HG03135 (cell line): Measurements from ENCODE around the gene UBE2I.

Source experiments
- ATAC-seq: cut with Tn5 transposase; IDR thresholded peaks from one replicate; pipeline ENCODE4 v1.9.1; 2021; ENCODE audit warnings: mild to moderate bottlenecking, moderate library complexity; ENCODE audit not compliant: unreplicated experiment

UBE2I gene

DNA sequence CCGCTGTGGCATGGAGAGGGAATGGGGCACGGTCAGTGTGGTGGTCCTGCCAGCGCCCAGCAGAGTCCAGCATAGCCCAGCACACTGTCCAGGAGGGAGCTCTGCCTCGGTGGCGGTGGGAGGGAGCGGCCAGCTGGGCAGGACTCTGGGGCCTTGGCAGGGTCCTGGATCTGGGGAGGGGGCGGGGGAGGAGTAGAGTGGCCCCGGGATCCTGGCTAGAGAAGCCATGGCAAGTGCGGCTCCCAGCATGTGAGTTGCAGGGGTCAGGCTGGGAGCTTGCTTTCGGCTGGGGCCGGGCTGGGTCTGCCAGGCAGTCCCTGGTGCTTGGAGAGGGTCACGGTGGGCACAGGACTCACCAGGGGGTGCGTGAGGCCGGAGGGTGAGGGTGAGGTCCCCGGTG, 46.2 kb downstream of the UBE2I start:
- no peak for ATAC-seq

DNA sequence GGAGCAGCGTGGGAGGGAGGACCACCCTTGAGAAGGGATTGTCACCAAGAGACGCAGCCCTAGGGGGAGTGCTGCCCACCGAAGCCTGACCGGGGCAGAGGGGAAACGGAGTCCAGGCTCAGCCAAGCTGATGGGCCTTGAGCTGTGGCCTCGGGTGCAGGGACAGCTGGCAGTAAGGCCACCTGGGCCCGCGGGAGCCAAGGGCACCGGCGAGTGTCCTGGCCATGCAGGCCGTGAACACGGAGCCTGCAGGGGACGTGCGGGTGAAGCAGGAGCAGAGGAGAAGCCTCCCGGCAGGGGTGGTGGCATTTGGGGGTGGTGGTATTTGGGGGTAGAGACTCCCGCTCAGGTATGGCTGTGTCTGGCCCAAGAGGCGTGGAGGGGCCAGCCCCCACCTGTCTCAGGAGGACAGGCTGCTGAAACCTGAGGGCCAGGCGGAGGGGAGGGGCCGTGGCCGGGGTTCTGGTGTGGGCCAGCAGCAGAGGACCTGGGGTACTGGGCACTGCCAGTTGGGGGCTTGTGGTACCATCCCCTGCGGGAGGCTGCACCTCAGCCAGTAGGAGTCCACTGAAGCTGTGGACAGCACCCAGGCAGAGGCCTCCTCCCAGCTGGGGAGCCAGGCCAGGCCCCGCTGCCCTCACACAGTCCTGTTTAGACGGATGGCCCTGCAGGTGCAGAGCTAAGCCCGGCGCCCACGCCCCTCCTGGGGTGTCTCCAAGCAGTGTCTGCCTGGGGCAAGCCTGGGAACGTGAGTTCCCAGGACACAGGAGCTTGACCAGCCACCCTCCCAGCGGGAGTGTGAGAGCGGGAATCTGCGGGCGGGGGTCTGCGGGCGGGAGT, 46.8 kb downstream of the UBE2I start:
- no peak for ATAC-seq

- ATAC-seq = no peak
These were observed 48.6 kb downstream of the UBE2I start for GRCh38 chr16:1357906-1358566.

GRCh38 chr16:1361685-1362360, 52.4 kb downstream of the UBE2I start:
- no peak for ATAC-seq

- no peak for ATAC-seq
These were observed 53.4 kb downstream of the UBE2I start for GRCh38 chr16:1362807-1363206.

- ATAC-seq = no peak
These were observed 54.1 kb downstream of the UBE2I start for GRCh38 chr16:1363501-1364041.

GRCh38 chr16:1364510-1364909, 55.1 kb downstream of the UBE2I start:
- no peak for ATAC-seq

DNA sequence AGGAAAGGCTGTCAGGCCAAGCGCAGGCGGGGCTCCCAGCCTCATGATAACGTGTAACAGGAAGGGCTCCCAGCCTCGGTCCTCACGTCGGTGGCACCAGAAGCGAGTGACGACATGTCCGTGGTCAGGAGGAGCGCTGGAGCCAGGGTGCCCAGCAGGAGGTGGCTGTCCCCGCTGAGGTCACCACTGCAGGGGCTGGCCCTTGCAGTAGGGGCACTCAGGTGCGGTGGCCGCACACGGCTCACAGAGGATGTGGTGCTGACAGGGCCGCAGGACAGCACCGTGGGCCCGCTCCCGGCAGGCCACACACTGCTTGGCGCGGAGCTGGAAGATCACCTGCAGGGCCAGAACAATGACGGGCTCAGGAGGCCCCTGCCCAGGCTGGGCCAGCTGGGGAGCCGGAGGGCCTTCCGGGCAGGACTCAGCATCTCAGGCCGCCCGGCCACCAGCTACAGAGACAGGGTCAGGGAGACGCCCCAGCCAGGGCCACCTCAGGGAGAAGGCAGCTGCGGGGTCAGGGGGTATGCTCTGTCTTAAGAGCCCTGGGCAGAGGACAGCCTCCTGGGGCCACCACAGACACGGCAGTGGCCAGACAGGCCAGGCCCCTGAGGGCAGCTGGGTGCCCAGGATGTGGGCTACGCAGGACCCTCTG, 56.8 kb downstream of the UBE2I start:
- ATAC-seq = no peak

DNA sequence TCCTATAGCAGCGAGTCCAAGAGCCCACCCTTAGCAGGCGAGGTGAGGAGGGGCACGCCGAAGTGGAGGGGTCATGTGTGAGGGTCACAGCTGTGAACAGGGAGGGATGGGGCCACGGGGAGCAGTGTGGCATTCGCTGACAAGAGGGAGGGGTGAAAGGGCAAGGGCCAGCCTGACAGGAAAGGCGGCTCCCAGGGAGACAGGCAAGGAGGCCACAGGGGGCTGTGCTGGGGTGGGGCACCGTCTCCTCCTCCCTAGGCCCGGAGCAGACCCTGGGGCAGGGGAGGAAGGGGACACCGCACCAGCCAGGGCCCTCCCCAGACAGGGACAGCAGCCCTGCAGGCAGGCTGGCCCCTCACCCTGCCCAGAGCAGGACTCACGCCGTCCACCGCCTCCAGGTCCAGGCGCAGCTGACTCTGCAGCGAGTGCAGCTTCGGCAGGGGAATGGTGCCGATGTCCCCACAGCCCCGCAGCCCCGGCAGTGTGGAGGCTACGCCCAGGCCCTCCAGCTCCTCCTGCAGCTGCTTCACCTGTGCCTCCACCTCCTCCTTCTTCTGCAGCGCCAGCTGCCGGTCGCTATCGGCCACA, 57.4 kb downstream of the UBE2I start:
- no peak for ATAC-seq

GRCh38 chr16:1367486-1368174, 58.2 kb downstream of the UBE2I start:
- ATAC-seq = no peak

DNA sequence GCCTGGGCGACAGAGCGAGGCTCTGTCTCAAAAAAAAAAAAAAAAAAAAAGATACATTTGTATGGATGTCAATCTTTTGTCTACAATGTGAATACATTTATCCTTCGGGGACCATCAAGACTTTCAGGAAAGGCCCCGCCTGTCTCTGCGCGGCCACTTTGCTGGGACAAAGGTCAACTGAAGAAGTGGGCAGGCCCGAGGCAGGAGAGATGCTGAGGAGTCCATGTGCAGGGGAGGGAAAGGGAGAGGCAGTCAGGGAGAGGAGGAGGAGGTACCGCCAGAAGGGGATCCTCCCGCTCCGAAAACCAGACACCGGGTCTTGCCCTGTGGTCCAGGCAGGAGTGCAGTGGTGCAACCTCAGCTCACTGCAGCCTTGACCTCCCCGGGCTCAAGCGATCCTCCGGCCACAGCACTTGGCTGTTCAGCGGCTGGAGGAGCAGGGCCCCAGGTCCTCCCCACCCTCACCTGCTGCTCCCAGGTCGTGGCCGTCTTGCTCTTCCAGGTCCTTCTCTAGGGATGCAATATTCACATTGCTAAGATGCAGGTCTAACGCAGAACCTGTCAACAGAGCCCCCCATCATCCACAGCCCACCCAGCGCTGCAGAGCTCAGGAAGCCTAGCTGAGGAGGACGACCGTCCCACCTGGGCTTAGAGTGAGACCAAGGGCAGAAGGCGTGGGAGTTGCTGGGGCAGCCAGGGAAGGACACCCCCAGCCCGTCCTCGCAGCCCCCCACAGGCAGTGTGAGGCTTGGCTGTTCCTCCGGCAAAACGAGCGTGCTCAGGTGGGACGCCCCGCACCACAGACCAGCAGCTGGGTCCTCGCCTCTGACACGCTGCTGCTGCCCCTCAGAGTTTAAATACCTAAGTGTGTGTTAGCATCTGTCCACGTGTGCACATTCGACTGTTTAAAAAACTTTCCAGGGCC, 61.9 kb downstream of the UBE2I start:
- no peak for ATAC-seq

DNA sequence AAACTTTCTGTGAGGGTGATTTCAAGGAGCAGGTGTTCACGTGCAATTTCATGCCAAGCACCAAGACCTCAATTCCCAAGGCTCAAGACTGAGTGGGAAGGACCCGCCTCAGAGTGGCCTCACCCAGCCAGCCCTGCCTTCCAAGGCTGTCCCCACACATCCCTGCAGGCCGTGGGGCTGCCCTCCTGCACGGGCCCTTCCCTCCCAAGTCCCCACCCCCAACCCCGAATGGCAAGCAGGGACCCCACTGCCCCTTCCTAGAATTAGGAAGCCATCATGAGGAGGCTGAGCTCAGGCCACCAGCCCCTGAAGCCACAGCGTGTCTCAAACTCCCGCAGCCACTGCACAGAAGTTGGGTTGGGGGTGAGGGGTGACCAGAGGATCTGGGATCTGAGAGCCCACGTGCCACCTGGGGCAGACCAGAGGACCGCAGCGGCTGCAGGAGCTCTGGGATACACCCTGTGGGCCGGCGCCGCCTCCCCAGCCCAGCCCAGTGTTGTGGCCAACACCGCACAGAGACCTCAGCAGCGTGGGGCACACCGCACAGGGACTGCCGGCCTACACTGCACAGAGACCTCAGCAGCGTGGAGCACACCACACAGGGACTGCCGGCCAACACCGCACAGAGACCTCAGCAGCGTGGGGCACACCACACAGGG, 63.0 kb downstream of the UBE2I start:
- no peak for ATAC-seq

DNA sequence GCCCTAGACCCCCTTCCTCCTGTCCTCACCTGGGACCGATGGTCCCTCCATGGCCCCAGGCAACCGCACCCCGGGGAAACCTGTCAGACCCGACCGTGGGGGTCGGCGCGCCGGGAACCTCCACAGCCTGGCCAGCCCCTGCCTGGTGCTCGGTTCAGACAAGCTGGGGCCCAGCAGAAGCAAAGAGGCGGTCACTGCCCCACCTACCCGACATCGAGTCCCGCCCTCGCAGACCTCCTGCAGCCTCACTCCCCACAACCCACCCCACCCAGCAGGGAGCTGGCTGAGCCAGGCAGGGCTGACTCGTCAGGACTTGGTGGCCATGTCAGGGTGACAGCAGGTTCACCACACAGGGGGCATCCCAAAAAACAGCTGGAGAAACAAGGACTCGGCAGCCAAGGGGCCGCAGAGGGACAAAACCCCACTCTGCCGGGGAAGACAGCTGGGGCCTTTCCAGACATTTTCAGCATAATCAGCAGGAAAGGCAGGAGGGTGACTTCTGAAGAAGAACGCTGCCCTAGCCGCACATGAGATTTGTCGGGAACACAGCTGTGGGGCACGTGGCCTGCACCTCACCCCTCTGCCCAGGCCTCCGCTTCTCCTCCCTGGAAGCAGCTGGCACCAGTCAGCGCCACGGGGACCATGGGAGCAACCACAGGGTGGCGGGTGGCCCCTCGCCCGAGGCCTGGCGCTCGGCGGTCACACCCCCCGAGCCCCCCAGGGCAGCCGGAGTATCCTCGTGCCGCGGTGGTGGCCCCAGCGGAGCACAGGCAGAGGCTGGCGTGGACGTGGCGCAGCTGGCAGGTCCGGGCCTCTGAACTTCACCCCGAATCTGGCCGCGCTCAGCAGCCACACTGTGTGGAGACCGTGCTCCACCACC, 65.2 kb downstream of the UBE2I start:
- ATAC-seq = no peak

GRCh38 chr16:1375298-1375640, 65.8 kb downstream of the UBE2I start:
- ATAC-seq = no peak

- no peak for ATAC-seq
These were observed 66.4 kb downstream of the UBE2I start for GRCh38 chr16:1375741-1376410.
